ELF-1 (cell line): ENCODE measurements around the gene USP7.
A peak's percentile ranks its signal among the peaks of the same experiment; 100 is the strongest.
"Not testable (repeated sequence)": the region's sequence is repeated elsewhere in the genome, so short reads cannot be mapped to it uniquely, and the experiment has no call there.

Source experiments
- DNase-seq: peaks from one replicate; pipeline ENCODE4 v3.0.0-alpha.2; 2016; ENCODE audit warnings: low read depth, low spot score

The USP7 gene

DNA sequence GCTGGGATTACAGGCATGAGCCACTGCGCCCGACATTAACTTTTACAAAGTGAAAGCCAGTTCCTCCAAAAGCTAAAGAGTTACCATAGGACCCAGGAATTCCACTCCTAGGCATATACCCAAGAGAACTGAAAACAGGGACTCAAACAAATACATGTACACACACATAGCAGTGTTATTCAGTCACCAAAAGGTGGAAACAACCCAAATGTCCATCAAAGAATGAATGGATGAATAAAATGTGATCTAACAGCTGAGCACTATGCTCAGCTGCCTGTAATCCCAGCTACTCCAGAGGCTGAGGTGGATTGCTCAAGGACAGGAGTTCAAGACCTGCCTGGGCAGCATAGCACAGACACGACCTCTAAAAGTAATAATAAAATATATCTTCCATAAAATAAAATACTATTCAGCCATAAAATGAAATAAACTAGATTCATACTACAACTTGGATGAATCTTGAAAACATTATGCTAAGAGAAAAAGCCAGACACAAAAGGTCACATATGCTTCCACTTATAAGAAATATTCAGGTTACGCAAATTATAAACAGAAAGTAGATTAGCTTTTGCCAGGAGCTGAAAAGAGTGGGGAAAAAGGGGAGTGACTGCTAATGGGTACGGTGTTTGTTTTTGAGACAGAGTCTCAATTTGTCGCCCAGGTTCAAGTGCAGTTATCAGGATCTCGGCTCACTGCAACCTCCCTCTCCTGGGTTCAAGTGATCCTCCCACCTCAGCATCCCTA lies 9.3 kb upstream of the USP7 start:
- DNase-seq: no peak

DNA sequence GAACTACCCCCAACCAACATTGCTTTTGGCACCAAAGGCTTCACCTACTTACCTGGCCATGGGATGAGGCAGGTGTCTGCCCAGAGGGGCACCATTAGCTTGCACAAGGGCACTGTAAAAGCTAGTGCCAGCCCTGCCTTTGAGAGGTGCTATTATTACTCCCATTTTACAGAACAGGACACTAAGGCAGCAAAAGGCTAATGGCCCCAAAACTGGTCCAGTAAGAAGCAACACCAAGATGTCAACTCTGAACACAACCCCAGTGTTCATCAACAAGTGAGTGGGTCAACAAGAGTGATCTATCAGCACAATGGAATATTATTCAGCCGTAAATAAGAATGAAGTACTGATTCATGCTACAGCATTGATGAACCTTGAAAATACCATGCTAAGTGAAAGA lies 7.7 kb upstream of the USP7 start:
- DNase-seq: no peak

DNA sequence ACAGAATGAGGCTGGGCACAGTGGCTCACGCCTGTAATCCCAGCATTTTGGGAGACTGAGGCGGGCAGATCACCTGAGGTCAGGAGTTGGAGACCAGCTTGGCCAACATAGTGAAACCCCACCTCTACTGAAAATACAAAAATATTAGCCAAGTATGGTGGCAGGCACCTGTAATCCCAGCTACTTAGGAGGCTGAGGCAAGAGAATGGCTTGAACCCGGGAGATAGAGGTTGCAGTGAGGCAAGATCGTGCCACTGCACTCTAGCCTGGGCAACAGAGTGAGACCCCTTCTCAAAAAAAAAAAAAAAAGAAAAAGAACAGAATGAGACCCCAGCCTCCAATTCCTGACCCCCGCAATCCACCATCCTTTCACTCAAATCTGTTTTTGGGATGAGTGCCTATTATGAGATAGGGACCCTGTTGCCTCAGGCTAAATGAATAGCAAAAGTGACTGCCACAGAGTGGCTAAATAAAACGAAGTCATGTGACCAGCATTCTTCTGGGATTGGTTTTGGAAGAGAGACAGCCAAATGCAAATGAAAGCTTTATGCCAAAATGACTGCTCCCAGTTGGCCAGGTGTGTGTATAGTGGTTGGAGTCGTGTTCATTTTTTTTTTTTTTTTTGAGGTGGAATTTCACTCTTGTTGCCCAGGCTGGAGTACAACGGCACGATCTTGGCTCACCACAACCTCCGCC lies 5.6 kb upstream of the USP7 start:
- DNase-seq: peak; percentile 59

DNA sequence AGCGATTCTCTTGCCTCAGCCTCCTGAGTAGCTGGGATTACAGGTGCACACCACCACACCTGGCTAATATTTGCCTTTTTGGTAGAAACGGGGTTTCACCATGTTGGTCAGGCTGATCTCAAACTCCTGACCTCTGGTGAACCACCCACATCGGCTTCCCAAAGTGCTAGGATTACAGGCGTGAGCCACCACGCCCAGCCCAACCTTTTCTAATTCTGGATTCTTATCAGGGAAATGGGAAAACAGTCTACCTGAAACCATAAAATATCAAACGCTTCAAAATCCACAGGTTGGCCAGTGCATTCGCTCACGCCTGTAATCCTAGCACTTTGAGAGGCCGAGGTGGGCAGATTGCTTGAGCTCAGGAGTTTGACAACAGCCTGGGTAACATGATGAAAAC lies 4.3 kb upstream of the USP7 start:
- not testable (repeated sequence) for DNase-seq

DNA sequence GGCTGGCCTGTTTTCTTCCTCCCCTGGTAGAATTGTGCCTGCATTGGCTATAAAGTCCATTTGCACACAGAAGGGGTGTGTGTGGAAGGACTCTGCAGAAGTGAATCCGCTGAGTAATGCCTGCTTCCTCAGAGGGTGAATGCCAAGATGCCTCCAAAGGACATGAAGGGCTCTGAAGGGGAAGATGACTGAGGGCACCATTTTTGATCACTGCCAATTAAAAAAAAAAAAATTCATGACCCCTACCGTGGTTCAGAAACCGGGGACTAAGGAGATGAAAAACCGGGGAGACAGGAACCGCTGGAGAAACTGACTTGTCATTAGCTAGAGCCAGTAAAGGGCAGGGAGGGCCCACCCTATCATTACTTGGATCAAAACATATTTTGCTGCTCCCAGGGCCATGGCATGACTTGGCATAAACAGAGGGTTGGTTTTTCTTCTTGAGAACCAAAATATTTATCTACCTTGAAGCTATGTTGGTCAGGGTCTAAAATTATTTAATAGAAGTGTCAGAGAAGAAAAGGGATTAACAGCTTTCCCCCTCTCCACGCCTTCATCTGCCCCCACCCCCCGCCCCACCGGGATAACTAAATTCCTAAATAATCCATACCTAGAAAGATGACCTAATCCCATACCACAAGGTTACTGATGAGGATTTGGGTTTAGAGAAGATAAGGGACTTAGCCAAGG lies 3.6 kb upstream of the USP7 start:
- DNase-seq: no peak

DNA sequence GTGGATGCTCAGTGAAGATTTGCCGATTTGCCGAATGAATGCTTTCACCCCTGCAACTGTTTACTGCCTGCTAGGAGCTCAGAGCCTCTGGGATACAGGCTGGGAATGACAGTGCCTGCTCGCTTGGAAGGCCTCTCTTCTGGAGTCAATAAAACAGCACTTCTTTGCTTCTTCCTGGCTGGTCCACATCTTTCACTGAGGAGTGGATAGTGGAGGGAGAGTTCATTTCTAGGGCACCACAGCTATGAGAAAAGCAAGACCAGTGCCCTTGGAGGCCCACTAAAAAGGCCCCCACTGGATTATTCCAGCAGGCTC lies 3.1 kb upstream of the USP7 start:
- DNase-seq: peak; percentile 48

DNA sequence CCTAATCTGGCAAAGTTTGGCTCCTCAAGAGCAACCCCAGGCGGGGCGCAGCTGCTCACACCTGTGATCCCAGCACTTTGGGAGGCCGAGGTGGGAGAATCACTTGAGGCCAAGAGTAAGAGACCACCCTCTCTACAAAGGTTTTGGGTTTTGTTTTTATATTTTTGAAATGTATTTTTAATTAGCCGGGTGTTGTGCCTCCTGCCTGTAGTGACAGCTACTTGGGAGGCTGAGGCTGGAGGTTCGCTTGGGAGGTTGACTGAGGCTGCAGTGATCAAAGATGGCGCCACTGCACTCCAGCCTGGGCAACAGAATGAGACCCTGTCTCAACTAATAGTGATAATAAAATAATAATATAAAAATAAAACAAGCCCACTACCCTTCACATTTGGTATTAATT lies 756 bp upstream of the USP7 start:
- DNase-seq: peak; percentile 37

DNA sequence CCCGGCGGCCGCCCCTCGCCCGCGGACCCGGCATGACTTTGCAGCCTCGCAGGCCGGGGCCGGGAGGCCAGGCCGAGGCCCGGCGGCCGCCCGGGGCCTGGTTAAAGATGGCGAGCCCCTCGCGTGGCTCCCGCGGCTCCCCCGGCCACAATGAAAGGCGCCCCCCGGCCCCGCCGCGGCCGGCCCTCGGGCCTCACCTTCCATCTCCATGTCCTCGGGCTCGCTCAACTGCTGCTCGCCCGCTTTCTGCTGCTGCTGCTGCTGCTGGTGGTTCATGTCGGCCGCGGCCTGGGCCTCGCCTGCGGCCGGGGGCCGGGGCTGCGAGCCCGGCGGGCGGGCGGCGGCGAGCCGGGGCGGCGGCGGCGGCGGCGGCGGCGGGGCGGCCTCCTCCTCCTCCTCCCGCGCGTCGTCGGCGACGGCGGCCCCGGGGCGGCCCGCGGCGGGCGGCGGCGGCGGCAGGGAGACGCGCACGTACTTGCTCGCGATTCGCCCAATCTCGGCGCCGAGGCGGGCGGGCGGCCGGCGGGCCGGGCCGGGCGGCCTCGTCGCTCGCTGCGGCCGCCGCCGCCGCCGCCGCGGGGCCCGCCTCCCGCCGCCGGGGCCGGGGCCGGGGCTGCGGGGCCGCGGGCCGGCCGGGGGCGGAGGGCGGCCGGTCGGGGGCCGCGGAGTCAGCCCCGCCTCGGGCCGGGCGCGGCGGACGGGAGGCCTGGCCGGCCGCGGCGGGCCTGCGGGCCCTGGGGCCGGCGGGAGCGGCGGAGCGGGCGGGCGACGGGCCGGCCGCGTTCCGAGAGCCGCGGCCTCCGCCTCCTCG lies 491 bp downstream of the USP7 start:
- no peak for DNase-seq

DNA sequence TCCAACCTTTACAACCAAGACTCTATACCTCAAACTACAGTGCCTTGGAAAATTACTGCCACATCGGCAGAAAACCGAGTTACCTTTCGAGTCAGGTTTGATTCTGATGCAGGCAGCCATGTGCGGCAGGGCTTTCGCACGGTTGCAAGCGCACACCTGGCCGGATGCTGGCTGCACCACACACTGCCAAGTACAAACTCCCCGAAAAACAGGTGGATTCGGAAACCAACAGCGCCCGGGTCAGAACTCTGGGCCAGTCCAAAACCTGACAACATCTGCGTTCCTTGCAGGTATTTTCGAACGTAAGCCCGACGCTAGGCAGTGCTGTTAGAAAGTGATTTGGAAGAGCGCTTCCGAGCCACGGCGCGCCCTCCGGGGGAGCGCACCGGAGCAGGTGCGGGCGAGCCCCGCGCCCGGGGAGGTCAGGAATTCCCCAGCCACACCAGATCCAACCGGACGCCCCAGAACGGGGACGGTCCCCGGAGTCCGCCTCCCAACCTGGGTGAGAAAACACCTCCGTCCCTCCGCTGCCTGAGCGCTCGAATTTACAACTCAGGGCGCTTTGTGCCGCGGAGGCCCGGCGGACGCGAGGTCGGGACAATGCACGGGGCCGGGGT lies 1.2 kb downstream of the USP7 start:
- DNase-seq: peak; percentile 62

DNA sequence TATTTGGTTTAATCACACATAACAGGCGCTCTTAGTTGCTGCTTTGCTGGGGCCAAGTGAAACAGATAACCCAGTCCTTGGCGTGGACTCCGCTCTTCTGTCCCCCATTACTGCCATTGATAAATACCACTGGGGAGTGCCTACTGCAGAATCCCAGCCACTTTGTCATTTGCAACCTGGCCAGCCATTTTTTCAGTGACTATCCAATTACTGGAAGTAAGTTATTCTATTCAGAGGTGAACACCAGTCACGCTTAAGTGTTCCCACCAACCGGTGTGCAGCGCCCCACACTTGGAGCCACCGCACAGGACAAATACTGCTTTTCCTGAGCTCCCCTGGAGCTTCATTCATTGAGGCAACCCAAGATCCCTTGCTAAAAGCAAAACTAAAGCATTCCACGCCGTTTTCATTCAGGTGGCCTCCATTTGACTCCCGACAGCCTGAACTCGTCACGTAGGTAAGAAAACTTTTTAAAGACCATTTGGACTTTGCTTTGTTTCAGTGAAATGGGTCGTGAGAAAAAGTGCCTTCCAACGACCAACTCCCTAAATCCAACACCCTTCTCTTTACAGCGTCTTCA lies 1.8 kb downstream of the USP7 start:
- no peak for DNase-seq

DNA sequence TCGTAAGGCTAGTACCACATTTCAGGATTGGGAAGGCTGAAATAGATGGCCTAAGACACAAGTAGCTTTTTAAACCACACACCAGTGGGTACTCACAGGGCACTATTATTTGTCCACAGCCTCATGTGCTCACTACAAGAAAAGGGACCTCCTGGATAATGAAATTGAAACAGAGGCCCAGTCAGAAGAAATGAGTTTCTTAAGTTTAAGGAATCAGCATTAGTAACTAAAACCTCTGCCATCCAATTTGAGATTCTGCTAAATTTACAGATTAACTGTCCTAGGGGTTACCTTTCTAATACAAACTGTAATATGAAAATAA lies 3.0 kb downstream of the USP7 start:
- DNase-seq: no peak

DNA sequence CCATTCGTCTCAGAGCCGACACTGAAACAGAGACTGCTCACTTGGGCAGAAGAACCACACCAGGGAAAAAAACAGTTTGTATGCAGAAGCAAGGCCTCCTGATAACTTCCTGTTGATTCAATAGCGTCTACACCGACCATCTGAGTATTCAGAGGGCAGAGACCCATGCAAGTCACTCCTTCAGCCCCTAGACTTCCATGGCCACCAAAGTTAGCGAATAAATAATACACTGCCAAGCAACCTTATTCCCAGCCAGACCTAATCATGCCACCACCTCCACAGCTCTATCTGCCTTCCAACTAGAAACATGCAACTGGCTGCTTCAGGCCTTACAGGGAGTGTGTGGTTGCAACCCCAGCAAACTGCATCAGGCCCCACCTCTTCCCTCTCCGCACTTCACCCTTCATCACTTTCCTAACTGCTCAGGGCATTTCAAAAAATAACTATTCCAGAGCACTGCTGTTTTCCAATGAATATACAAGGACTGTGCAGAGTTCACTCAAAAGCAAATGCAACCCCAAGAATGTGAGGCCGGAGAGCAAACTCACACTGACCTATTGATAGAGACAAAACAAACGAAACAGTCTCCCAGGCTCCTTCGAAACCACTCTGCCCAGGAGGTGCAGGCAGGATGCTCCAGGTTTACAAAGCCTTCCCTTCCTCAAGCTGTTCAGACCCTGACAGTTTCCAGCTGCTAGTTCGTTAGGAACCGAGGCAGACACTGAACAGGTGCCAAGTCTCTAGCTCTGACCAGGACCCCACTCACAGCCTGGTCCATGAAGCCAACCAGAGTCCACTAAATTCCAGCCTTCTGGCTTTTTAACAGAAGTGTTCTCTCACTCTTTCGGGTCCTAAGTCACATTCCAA lies 3.6 kb downstream of the USP7 start:
- DNase-seq: peak; percentile 43

DNA sequence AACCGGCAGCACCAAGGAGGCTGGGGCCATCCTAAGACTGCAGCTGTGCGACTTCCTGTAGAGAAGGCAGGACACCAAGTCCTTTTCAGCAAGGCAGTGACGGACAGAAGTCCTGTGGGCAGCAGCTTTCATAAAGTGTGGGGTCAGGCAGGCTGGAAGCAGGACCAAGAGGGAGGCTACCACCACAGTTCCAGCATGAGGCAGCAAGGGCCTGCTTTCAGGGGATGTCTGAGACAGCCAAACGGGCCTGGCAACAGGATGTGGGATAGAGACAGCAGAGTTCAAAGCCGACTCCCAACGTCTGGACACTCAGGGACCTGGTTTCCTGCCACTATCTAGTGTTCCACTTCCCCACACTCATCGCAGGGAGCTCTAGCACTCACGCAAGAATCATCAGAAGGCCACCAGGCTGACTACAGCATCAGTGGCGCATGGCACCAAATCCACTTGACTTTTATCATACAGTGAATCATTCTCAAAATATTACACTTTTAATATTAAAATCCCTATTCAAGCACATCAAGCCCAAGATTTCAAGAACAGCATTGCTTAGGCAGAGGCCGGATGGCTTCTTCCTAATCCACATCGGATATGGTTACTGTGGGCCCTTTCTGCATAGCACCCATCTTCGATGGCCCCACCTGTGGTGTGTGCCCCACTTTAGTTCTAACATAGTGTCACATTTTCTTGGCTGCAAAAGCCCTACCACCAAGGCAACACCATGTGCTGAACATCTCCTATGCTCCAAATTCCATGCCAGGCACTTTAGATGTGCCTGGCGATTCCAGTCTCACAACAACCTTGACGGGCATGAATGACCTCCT lies 5.2 kb downstream of the USP7 start:
- peak; percentile 45 for DNase-seq

DNA sequence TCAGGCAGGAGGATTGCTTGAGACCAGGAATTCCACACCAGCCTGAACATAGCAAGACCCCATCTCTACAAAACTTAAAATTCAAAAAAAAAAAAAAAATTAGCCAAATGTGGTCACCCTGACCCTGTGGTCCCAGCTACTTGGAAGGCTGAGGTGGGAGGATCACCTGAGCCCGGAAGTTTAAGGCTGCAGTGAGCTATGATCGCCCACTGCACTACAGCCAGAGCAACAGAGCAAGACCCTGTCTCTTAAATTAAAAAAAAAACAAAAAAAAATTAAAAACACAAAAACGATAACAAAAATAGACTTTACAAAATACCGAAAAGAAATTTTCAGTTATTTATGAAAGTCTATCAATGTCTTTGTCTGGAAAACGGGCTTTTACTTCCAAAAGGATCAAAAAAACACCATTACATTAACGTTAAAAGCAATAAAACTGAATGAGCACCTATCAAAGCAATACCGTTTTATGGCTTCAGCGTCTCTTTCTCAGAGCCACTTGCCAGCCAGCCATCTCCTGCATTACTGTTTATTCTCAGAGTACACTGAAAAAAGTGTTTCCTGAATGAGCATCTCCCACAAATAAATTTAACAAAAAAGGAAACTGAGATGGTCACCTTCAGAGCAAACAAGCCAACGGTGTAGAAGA lies 6.1 kb downstream of the USP7 start:
- DNase-seq: no peak

DNA sequence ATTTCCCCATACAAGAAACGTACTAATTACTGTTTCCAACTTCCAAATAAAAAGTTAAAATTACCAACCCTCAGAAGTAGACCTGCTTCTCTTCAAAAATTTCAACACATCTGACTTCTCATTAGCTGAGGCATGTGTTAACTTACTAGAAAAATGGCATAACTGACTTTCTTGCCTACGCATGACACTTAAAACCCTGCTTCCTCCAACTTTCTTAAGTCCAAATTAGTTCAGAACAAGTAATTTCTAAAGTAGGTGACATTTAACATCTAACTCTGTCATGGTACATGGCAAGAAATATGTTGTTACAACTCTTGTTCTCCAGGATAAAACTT lies 6.7 kb downstream of the USP7 start:
- no peak for DNase-seq

DNA sequence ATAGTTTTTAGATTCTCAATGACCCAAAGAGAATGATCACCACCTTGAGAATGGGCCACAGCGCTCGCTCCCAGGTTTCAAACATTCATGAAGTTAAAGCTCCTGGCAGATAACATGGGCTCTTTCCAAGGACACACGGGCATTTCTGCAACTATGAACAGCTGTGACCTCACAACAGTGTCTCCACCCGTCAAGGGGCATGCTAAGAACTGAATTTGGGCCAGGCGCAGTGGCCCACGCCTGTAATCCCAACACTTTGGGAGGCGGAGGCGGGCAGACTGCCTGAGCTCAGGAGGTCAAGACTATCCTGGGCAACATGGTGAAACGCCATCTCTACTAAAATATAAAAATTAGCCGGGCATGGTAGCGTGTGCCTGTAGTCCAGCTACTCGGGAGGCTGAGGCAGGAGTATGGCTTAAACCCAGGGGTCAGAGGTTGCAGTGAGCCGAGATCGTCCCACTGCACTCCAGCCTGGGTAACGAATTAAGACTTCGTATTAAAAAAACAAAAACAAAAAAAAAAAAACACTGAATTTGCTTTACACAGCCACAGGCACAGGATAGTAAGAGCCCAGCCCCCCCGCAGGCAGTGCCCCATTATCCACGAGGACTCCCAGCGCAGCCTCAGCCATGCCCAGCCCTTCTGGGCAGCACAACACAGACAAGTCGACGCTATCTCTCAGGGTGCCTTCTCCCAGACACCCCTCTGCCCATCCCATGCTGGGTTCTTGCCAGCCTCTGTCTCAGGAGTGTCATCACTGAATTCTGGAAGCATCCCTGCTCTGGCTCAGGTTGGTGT lies 7.2 kb downstream of the USP7 start:
- DNase-seq: no peak

DNA sequence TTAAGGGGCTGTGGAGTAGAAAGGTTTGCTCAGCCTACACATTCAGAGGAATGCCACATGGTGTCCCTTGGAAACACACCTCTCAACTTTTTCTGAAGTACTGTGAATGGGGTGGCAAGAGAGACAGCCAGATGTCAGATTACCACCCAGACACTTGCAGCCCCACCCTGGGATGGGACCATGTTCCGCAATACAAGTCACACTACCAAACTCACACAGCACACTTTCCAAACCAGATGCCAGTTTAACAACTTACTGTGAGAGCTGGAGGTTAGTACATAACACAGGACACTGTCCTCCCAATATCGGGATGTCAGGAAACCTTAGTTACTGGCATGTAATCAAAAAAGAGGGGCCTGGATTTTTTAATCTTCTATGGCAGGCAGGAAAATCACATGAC lies 7.9 kb downstream of the USP7 start:
- DNase-seq: no peak

DNA sequence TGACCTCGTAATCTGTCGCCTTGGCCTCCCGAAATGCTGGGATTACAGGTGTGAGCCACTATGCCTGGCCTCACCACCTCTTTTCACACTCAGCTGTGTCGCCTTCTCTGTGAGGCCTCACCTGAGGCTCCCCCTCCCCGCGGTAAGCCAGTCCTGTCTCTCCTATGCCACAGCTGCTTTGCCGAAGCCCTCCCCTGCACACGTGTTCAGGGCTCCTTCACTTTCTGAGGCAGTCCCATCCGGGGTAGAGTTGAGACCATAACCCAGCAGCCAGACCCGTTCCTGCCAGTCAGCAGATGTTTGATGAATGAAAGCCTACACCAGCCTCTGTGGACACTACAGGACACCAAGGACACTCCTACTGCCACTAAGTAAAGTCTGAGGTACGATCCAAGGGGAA lies 10.6 kb downstream of the USP7 start:
- DNase-seq: no peak
